NCI-H748 treated with DMSO at 0.1 percent for 48 hours (cell line): ENCODE data around the gene FLCN.

ENCODE experiments used
- DNase-seq: peaks from one replicate; lab custom pipeline; 2025; lab: John Stamatoyannopoulos, UW

The FLCN gene

GRCh38 chr17:17235212-17236174 is 1.5 kb downstream of the FLCN start:
- no peak for DNase-seq

- no peak for DNase-seq
Measured at GRCh38 chr17:17232303-17232621, 4.7 kb downstream of the FLCN start.

- DNase-seq = no peak
Measured at GRCh38 chr17:17231621-17232302, 5.2 kb downstream of the FLCN start.

GRCh38 chr17:17229416-17230384 is 7.3 kb downstream of the FLCN start:
- no peak for DNase-seq

- DNase-seq = no peak
Measured at GRCh38 chr17:17228521-17229279, 8.3 kb downstream of the FLCN start.

DNA sequence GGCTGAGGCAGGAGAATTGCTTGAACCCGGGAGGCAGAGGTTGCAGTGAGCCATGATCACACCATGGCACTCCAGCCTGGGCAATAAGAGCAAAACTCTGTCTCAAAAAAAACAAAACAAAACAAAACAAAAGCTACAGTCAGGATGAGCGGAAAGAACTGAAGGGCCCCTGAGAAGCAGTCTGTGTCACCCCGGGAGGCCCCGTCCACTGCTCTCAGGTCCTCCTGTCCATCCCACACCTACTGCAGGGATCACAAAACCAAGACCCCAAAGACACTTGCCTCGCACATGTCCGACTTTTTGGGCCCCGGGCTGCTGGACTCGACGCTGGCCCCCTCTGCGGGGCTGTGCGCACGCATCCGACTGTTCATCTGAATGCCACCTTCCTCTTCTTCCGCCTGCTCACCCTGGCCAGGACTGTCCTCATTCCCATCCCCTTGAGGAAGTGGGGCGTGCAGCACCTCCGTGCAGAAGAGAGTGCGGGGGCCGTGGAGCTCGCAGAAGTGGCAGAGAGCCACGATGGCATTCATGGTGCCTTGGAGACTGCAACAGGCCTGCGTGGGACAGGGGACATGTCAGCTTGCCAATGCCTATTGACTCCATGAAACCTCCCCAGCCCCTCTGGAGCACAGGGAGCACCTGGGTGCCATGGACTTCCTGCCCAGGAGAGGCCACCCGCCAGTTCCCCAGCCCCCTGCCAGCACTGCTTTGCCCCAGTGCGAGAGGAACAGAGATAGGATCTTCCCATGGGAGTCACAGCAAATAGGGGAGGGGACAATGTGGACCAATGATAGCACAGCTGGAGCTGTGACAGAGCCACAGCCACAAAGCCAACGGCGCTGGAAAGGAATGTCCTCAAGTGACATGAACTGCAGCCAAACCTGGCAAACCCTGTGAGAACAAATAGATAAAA is 9.1 kb downstream of the FLCN start:
- DNase-seq = no peak

- DNase-seq = no peak
Measured at GRCh38 chr17:17226451-17227265, 10.3 kb downstream of the FLCN start.

DNA sequence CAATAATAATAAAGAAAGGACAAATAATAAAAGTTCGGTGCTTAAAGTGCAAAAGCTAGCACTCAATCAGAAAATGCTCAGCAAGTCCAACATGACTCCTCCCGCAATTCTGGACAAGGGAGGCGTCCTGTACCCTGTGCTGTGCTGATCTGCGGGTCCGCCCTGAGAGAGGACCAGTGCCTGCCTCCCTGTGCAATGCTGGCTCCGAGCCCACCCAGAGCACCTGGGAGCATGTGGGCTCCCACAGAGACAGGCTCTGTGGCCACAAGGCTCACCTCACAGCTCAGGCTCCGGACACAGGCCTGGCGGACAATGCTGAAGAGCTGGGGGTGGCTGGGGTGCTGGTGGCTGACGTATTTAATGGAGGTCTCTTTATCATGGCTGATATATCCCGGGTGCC is 11.1 kb downstream of the FLCN start:
- DNase-seq = no peak

DNA sequence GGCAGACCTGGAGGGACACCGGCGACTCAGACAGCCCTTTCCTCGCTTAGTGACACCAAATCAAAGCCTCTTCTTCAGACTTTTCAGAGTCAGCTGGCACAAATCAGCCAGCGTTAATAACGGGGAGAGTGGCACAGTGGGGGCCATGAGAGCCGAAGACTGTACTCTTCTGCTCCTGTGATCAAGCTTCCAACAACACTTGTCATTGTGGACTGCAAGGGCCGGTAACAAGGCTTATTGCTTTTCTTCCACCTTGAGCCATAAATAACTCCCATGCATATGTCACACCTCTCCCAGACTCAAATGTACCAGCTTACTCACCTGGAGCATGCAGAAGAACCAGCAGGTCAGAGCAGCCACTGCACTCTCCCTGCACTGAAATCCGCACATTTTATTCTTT is 12.8 kb downstream of the FLCN start:
- DNase-seq = no peak

DNA sequence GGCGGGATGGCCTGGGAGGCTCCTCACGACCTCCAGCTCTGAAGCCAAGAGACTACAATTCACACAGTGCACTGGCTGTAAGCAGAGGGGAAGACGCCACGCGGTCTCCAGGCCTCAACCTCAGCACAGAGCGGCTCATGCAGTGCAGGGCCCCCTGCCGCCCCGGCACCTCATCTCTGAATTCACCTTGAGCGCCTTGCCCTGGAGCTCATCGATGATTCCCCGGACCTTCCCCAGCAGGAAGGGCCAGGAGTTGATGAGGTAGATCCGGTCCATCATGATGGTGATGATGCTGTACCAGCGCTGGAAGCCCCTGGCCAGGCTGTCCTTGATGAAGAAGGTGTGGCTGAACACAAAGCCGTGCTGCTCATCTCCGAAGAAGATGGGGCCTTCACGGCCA is 13.2 kb downstream of the FLCN start:
- no peak for DNase-seq

GRCh38 chr17:17221329-17221728 is 15.6 kb downstream of the FLCN start:
- DNase-seq = no peak

GRCh38 chr17:17220529-17220928 is 16.4 kb downstream of the FLCN start:
- no peak for DNase-seq

- no peak for DNase-seq
Measured at GRCh38 chr17:17217995-17218394, 19.0 kb downstream of the FLCN start.

DNA sequence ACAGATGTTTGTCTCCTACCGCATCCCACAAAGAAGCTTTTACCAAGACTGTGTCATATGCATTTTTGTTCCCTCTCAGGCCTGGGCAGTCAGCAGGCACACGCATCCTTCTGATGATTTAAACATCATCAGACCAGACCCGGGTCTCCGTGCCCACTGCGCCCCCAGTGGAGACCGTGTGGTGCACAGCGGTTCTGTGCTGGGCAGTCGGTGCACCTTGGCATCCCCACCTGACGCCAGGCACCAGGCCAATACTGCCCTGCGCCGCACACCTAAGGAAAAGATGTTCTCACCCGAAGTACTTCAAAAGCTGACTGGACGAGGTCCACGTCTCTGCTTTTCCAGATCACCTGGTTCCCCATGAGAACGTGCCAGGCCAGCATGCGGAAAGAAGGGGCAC is 20.2 kb downstream of the FLCN start:
- no peak for DNase-seq

GRCh38 chr17:17216236-17216635 is 20.7 kb downstream of the FLCN start:
- DNase-seq = no peak

DNA sequence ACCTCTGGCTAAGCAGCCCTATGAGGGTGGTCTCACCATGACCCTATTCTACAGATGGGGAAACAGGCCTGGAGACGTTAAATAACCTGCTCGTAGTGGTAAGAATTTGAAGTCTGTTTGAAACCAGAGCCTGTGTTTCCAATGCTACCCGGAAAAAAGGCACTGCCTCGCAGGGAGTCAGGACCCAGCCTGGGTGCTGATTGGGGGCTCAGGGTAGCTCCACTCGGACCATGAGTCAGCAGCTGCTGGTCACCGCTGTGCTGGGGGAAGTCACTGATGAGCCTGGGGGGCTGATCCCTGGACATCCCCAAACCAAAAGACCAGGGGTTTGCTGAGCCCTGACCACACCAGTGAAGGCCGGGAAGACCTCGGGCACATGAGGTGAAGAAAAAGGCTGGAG is 21.4 kb downstream of the FLCN start:
- no peak for DNase-seq

DNA sequence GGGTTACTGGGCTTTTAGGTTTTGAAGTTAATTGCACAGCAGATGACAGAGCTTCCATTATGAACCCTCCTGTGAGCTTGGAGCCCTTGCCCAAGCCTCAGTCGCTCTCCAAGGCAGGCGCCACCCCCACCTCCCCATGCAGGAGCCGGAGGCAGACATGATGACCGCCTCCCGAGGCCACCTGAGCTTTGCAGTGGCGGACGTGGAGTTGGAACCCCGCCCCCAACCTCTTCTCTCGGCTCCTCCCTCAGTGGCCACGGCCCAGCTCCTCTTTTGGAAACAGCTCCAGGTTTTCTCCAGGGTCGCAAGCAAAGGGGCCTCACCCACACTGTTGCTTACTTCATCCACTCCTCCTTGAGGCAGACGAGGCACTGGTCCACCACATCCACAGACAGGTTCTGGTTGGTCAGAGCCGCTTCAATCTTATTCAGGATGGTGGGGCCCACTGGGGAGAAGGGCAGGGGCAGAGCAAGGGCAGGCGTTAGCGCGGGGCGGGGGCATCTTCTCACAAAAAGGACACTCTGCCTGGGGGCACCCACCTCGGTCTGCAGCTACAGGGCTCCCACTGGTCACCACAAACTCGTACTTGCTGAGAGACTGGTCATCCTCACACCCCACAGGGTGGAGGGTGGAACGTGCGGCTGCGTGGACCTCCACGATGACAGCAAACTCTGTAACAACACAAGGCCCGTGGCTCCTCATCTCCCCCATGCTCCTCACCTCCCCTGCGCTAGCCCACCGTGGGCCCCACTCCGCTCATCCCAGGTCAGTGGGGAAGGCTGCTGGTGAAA is 22.1 kb downstream of the FLCN start:
- no peak for DNase-seq

DNA sequence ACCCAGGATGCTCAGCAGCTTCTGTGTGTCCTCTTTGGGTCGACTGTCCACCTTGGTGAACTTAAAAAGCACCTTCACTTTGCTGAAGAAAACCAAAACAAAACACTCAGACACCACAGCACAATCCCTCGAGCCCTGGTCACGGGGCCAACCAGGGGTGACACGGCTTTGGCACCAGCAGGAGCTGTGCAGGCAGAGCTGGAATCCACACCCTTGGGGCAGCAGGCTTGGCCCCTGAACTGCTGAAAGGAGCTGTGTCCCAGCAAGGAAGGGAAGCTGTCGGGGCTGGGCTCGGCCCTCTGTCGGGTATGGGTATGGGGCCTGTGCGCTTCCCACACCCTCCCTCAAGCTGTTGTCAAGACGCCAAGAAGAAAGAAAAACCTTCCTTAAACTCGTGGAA is 23.2 kb downstream of the FLCN start:
- no peak for DNase-seq

GRCh38 chr17:17207998-17208397 is 29.0 kb downstream of the FLCN start:
- no peak for DNase-seq
